Measurements from ENCODE around the gene SOWAHB.
"Not testable (repeated sequence)": the region's sequence is repeated elsewhere in the genome, so short reads cannot be mapped to it uniquely, and the experiment has no call there.

SOWAHB gene

GRCh38 chr4:76895619-76896018 lies 2.3 kb downstream of the SOWAHB start:
- no peak for DNase-seq

DNA sequence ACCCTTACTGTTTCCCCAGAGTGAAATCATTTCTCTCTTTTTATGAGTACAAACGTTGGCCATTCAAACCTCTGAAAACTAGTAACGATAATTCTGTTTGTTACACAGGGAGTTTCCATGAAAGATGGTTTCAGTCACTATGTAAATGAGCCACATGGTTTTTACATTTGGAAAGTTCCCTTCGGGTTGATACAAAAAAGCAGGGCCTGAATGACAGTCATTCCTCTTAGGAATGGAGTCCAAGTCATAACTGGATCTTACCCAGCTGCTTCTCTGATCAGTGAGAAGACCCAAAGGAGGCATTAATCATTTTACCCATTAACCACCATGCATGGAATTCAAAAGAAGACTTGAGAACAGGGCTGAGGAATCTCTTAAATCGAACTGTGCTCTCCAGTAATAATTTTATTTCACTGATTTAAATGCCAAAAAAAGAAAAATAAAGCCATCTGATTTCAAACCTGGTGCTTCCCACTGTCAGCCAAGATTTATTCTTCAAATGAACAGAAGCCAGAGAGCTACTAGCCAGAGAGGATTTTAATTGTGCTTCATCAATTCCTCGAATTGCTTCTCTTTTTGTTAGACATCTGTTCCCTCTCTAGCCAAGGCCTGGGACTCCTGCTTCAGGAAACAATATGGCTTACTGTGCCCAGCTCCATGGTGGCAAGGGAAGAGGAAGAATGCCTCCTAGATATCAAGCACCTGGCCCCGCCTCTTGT lies 3.2 kb downstream of the SOWAHB start:
- no peak for DNase-seq

GRCh38 chr4:76892601-76893000 lies 5.3 kb downstream of the SOWAHB start:
- DNase-seq = no peak

- no peak for DNase-seq
Observed at GRCh38 chr4:76892001-76892400, 5.9 kb downstream of the SOWAHB start.

DNA sequence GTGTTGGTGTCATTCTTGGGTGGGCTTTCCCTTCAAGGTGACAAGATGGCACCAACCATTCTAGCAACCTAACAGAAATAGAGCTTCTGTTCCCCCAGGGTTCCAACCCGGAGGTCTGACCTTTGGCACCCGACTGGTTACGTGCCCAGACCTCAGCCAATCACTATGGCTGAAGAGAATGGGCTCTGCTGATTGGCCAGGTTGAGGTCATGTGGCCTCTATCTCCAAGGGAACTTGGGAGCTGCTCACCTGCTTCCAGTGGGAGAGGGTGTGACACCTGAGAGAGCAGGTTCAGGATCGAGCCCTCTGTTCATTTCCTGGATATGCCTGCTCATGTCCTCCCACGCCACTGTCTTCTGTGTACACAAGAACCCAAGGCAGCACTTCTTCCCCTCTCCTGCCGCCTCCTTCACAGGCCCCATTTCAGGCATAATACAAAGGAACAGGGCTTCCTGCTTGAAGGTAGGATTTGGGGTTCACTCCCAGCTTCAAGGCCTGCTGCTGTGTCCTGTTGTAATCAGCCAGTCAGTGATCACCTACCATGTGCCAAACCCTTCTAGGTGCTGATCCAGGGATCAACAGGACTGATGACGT lies 11.0 kb downstream of the SOWAHB start:
- DNase-seq = no peak

DNA sequence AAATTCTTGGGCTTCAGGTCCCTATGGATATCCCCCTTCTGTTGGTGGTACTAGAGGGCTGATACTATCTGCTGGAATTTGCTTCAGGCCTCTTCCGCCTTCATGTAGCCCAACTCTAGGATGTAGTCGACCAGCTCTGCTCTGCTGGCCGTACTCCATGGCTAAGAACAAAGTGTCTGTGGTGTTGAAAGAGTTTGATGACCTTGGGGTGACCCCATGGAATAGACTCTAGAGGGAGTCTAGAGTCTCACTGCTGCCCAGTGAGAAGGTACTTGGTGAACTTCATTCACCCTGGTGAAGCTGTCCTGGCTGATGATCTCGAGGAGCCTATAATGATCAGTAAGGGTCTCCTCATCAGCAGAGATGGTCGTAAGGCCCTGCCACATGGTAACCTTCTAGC lies 11.7 kb downstream of the SOWAHB start:
- no peak for DNase-seq

- DNase-seq = no peak
Observed at GRCh38 chr4:76883147-76883546, 14.8 kb downstream of the SOWAHB start.

DNA sequence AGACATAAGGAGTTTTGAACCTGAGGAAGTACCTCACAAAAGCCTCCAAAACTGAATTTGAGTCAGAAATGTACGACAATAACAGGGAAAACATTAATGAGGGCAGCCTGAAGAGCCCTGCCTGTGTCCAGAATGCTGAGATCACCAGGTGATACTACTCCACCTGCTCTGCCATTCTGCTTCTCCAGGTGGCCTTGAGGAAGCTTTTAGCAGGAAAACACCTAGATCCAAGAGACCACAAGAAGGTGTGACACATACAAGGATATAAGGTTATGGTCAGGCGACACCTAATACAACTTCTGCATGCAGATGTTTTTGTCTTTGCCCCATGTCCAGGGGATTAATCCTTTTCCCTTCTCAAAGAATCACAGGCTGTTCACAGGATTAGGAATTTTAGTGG lies 15.3 kb downstream of the SOWAHB start:
- DNase-seq = no peak

DNA sequence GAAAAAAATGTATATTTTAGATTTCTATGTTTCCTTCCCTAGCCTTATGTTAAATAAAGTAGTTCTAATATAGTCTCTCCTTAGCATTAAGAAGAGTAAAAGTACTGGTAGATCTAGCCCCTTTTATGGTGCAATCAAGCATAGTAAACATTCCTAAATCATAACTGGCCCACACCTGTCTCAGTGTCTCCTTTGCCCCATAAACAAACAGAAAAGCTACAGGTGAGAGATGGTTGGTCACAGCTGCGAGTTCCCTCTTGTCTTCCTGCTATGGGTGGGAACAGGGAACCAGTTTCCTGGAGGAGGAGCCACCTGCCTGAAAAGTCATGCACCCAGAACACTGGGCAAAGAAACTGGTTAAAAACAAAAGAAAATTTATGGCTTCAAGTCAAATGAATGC lies 16.6 kb downstream of the SOWAHB start:
- DNase-seq = no peak

- DNase-seq = no peak
Observed at GRCh38 chr4:76879731-76880364, 18.1 kb downstream of the SOWAHB start.

- DNase-seq = not testable (repeated sequence)
Observed at GRCh38 chr4:76878641-76879165, 19.2 kb downstream of the SOWAHB start.

DNA sequence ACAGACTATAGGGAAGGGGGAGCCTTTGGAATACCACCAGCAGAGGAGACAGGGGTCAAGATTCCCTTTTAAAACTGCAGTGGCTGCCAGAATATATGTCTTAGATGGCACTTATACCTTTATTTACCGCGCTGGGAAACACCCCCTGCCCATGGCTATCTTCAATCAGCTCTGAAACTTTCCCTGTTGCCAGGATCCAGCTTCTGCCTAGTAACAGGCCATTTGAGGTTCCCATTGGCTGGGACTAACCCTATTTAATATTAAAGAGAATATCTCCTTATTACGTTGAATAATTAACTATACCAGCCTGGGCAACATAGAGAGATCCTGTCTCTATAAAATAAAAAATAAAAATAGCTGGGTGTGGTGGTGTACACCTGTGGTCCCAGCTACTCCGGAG lies 23.8 kb downstream of the SOWAHB start:
- DNase-seq = no peak

- no peak for DNase-seq
Observed at GRCh38 chr4:76873495-76873894, 24.4 kb downstream of the SOWAHB start.

DNA sequence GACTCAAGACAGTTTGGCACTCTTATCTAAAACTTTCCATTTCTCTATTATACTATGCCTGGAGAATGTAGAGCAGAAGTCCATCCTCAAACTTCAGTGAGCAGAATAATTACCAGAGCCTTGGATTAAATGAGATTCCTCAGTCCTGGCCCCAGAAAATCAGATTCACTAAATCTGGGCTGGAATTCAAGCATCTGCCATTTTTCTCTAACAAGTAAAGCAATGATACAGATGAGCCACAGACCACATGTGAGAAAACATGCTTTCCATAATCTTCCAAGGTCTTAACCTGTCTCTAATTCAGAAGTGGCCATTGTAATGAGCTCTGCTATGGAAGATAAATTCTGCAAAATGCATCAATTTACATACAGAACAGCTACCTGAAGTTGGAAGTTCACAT lies 25.4 kb downstream of the SOWAHB start:
- no peak for DNase-seq

DNA sequence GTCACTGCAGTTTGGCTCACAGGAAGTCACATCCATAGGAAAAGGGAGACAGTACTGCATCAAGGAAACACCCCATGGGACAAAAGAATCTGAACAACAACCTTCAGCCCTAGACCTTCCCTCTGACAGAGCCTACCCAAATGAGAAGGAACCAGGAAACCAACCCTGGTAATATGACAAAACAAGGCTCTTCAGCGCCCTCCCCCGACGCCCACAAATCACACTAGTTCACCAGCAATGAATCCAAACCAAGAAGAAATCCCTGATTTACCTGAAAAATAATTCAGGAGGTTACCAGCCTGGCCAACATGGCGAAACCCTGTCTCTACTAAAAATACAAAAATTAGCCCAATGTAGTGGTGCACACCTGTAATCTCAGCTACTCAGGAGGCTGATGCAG lies 29.2 kb downstream of the SOWAHB start:
- DNase-seq = not testable (repeated sequence)

DNA sequence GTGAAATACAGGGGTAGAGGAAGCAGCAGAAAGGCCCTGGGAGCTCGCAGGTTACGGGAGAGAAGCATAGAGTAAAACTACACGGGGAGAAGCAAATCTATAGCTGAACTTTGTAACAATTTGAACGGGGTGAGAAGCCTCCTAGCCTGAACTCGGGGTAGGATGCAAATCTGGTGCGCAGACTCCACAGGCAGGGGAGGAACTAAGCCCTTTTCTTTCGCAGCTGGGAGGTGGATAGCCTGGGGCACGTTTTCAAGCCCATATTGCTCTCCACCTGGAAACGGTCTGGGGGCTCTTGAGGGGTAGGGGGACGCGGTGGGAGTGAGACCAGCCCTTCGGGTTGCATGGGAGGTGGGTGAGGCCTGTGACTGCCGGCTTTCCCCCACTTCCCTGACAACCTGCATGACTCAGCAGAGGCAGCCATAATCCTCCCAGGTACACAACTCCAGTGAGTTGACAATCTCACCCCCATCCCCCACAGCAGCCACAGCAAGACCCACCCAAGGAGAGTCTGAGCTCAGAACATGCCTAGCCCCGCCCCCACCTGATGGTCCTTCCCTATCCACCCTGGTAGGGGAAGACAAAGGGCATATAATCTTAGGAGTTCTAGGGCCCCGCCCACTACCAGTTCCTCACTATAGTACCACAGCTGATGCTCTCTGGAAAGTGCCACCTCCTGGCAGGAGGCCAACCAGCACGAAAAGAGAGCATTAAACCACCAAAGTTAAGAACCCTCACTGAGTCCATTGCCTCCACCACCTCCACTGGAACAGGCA lies 29.9 kb downstream of the SOWAHB start:
- DNase-seq = no peak

GRCh38 chr4:76867377-76867776 lies 30.6 kb downstream of the SOWAHB start:
- no peak for DNase-seq

DNA sequence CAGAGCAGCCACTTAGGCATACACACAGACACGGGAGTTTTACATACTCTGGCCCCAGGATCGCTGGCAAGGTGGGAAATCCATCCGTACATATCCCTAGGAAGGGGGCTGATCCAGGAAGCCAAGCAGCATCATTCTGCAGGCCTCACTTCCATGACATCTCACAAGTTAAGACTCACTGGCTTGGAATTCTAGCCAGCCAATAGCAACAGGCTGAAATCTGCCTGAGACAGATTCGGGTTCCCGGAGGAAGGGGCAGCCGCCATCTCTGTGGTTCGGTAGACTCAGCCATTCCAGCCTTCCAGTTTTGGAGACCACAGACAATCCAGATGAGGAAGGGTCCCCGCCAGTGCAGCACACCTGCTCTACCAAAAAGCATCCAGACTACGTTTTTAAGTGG lies 31.3 kb downstream of the SOWAHB start:
- no peak for DNase-seq

DNA sequence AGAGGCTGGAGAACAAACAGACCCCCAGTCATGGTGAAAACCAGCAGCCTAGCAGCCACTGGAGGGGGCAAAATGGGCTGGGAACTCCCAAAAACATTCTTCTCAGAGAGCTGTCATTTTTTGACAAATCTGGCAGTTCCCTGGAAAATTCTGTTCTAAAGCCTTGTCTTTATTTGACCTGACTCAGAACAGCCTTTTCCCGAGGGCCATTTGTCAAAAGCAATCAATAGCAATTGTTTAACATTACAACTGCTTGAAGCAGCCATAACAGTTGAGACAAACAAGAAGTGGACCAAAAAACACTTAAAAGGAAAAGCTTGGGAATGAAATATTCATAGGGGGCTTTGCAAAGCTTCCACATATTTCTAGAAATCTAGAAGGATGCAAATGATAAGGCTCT lies 39.6 kb downstream of the SOWAHB start:
- DNase-seq = no peak

DNA sequence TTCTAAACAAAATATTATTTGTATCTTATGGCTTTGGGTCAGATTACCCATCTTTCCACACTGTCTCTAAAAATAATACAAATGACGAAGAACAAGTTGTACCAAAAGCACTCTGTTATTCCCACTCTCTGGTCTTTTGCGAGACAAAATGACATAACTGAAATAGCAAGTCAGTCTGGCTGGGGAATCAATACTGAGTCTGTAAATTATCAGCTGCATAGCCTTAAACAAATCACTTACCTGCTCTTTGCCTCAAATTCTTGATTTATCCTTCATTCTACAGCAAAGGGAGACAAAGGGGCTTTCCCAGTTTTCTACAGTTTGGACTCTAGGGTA lies 40.9 kb downstream of the SOWAHB start:
- DNase-seq = no peak

- DNase-seq = no peak
Observed at GRCh38 chr4:76856243-76857073, 41.5 kb downstream of the SOWAHB start.

DNA sequence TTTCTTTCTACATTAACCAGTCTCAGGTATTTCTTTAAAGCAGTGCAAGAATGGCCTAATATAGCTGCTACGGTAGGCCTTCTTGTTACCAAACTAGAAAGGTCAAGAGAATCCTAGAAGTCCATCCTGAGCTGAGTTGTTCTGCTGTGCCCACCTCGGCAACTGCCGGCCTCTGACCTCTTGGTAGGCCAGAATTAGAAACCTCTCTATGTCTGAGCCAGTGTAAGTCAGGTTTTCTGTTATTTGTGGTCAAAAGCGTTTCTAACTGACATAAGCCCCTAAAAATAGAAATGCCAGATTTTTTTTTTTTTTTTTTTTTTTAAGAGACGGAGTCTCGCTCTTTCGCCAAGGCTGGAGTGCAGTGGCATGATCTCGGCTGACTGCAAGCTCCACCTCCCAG lies 43.1 kb downstream of the SOWAHB start:
- no peak for DNase-seq

- DNase-seq = no peak
Observed at GRCh38 chr4:76851375-76851774, 46.6 kb downstream of the SOWAHB start.
